Measurements from ENCODE around the gene TIMM50. TPM values are rescaled to one million over a fixed set of nuclear protein-coding genes. Genes with fewer than 3 reads are reported as not detected.

The TIMM50 gene
- total RNA-seq, 6 donors from 2014 or later: 47.8 to 80.9 (median 54.4) TPM

- H3K27me3 ChIP-seq: peaks cover 0 to 25% (median 12%) of the 10 kb centered on the region in 4 donors
- H3K9me3 ChIP-seq: no peaks in the 10 kb centered on the region
- no peak for ATAC-seq (ENCODE audit: low FRiP score in 2 of 2)
- no peak overlapping the region for H3K27ac ChIP-seq
- H3K4me3 ChIP-seq: peak overlapping the region in 2 of 4 donors; percentile 32 to 48
- no peaks in the 10 kb centered on the region for H3K36me3 ChIP-seq
- WGBS, 2 donors: 55 to 62% methylated on average over 7 of the region's 7 CpGs
- H3K4me1 ChIP-seq: peaks cover 2 to 19% (median 11%) of the 10 kb centered on the region in 4 donors
- TF ChIP-seq CTCF (IDR thresholded peaks at IDR 0.05) (no peak), POLR2AphosphoS5 (IDR thresholded peaks at IDR 0.05) (no peak), POLR2A (IDR thresholded peaks at IDR 0.05) (no peak), EP300 (IDR thresholded peaks at IDR 0.05) (no peak)
- DNase-seq: no peak
These were observed 25.9 kb downstream of the TIMM50 start for GRCh38 chr19:39506598-39506943.

- Histone ChIP-seq H3K9me3 (no peaks in the 10 kb centered on the region), H3K4me1 (peaks cover 2 to 19% (median 11%) of the 10 kb centered on the region in 4 donors), H3K4me3 (peak overlapping the region in 3 of 4 donors; percentile 30 to 48 (median 32)), H3K27ac (no peak overlapping the region), H3K36me3 (no peaks in the 10 kb centered on the region), H3K27me3 (peaks cover 0 to 25% (median 12%) of the 10 kb centered on the region in 4 donors)
- WGBS, 2 donors: 4 to 14% methylated on average over 6 to 47 of the region's 96 CpGs
- DNase-seq (peak in 1 of 2 donors; percentile 88), ATAC-seq (ENCODE audit: low FRiP score in 2 of 2) (peak in 1 of 2 donors; percentile 45)
- no peak for TF ChIP-seq EP300 (IDR thresholded peaks at IDR 0.05)
- no peak for TF ChIP-seq POLR2AphosphoS5 (IDR thresholded peaks at IDR 0.05)
- TF ChIP-seq POLR2A (IDR thresholded peaks at IDR 0.05): no peak
- TF ChIP-seq CTCF (IDR thresholded peaks at IDR 0.05): no peak
These were observed 26.5 kb downstream of the TIMM50 start for GRCh38 chr19:39506944-39507714.

- H3K9me3 ChIP-seq: no peaks in the 10 kb centered on the region
- WGBS, 2 donors: 42 to 47% methylated on average over 24 of the region's 24 CpGs
- H3K27me3 ChIP-seq: peaks cover 0 to 25% (median 12%) of the 10 kb centered on the region in 4 donors
- peaks cover 2 to 14% (median 8%) of the 10 kb centered on the region in 4 donors for H3K4me1 ChIP-seq
- no peaks in the 10 kb centered on the region for H3K36me3 ChIP-seq
- ATAC-seq (ENCODE audit: low FRiP score in 2 of 2) (no peak), DNase-seq (no peak)
- H3K4me3 ChIP-seq: peak overlapping the region in 2 of 4 donors; percentile 32 to 48
- TF ChIP-seq POLR2AphosphoS5 (IDR thresholded peaks at IDR 0.05) (no peak), CTCF (IDR thresholded peaks at IDR 0.05) (no peak), EP300 (IDR thresholded peaks at IDR 0.05) (no peak), POLR2A (IDR thresholded peaks at IDR 0.05) (no peak)
- H3K27ac ChIP-seq: no peak overlapping the region
These were observed 27.2 kb downstream of the TIMM50 start for GRCh38 chr19:39507715-39508364.

- WGBS, 2 donors: 89 to 90% methylated on average over 6 to 9 of the region's 9 CpGs
- TF ChIP-seq POLR2AphosphoS5 (IDR thresholded peaks at IDR 0.05): no peak
- no peak for TF ChIP-seq CTCF (IDR thresholded peaks at IDR 0.05)
- TF ChIP-seq EP300 (IDR thresholded peaks at IDR 0.05): no peak
- no peak for TF ChIP-seq POLR2A (IDR thresholded peaks at IDR 0.05)
- Histone ChIP-seq H3K4me1 (peaks cover 2 to 10% (median 5%) of the 10 kb centered on the region in 4 donors), H3K4me3 (no peak overlapping the region), H3K36me3 (no peaks in the 10 kb centered on the region), H3K27ac (no peak overlapping the region), H3K9me3 (no peaks in the 10 kb centered on the region), H3K27me3 (peaks cover 0 to 22% (median 12%) of the 10 kb centered on the region in 4 donors)
- ATAC-seq (ENCODE audit: low FRiP score in 2 of 2) (no peak), DNase-seq (no peak)
These were observed 28.0 kb downstream of the TIMM50 start for GRCh38 chr19:39508629-39509028.
